NCI-H2171 (cell line): ENCODE results near the gene RPL13A.
A peak's percentile ranks its signal among the peaks of the same experiment; 100 is the strongest.
"Not testable (repeated sequence)": the region's sequence is repeated elsewhere in the genome, so short reads cannot be mapped to it uniquely, and the experiment has no call there.

Experiments used
- DNase-seq: peaks from one replicate; lab custom pipeline; 2025; lab: John Stamatoyannopoulos, UW

The RPL13A gene

DNA sequence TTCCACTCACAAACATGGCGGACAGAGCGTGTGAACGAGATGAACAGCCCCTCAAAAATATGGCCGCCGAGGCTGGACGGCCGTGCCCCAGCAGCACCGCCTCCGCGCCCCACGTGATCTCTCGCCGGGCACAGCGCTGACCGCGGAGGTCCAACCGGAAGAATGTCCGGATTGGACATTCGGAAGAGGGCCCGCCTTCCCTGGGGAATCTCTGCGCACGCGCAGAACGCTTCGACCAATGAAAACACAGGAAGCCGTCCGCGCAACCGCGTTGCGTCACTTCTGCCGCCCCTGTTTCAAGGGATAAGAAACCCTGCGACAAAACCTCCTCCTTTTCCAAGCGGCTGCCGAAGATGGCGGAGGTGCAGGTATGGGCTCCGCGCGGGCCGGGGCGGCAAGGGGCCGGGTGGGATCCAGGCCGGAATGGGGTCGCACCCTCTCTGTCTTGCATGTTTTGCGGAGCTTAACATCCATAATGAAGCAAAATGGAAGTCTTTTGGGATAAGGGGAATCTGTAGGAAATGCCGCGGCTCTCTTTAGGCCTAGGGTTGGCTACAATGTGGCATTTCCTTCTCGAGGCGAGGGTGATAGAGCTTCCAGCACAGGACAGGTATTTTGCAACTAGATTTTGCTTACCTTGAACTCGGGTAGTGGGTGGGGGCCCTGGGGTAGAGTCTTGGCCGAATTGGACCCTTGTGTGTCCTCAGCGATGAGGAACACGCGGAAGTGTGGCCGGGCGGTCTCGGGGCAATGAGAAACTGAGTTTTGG lies at the start of gene RPL13A:
Gene RPL13A, plus strand, starts transcription at position 332 of the 769 bp plus-strand sequence. Its CDS starts 22 bp downstream, at position 354.
- peak; percentile 99 for DNase-seq

GRCh38 chr19:49438261-49438660 lies 49.1 kb upstream of the RPL13A start:
- DNase-seq = peak; percentile 36

DNA sequence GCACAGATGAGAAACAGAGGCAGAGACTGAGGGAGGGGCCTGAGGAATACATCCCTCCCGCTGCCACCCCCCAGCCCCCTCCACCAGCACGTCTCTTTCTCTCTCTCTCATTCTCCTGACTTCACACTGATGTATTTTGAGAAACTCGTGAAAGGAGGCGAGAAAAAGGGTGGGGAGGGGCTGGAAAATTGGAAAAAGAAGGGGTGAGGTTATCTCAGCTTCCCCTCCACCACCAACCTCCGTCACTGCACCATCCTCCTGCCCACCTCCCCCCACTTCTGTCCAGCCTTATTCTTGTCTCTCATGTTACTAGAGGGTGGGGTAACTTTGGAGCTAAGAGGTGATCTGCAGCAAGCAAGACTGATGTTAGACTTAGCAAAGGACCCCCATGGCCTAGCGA lies 47.6 kb upstream of the RPL13A start:
- no peak for DNase-seq

DNA sequence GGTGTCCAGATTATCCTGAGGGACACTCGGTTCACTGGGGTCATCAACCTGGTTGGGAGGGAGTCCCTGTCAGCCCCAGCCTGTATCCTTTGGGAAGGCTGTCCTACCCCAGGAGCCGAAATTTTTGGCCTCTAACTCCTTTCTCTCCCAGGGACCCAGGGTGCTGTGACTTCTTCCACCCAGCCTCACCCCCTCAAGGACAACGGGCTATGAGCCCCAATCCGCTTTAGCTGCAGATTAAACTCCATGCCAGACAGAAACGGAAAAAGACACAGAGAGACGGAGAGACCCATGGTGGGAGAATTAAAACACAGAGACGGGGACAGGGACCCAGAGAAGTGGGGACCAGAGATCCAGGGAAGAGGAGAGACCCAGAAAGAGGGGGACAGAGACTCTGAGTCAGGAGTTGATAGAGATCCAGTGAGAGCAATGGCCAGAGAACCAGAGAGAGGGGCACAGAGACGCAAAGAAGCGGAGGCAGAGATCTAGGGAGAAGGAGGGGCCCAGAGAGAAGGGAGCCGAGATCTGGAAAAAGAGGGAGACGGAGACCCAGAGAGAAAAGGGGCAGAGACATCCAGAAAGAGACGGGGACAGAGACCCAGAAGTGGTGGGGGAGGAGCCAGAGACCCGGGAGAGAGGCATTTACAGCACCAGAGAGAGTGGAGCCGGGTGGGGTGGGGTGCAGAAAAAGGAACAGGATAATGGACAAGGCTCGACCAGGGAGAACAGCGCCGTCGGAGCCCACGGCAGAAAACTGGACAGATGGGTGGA lies 46.8 kb upstream of the RPL13A start:
- no peak for DNase-seq

GRCh38 chr19:49441210-49441959 lies 46.0 kb upstream of the RPL13A start, which contains the start of gene SLC17A7:
Gene SLC17A7 (minus strand): TSS chr19:49441527. CDS start chr19:49441379, 148 bp downstream.
- peak; percentile 75 for DNase-seq

- no peak for DNase-seq
Observed at GRCh38 chr19:49441960-49442350, 45.5 kb upstream of the RPL13A start.

- DNase-seq = peak; percentile 73
Observed at GRCh38 chr19:49442354-49442753, 45.1 kb upstream of the RPL13A start.

DNA sequence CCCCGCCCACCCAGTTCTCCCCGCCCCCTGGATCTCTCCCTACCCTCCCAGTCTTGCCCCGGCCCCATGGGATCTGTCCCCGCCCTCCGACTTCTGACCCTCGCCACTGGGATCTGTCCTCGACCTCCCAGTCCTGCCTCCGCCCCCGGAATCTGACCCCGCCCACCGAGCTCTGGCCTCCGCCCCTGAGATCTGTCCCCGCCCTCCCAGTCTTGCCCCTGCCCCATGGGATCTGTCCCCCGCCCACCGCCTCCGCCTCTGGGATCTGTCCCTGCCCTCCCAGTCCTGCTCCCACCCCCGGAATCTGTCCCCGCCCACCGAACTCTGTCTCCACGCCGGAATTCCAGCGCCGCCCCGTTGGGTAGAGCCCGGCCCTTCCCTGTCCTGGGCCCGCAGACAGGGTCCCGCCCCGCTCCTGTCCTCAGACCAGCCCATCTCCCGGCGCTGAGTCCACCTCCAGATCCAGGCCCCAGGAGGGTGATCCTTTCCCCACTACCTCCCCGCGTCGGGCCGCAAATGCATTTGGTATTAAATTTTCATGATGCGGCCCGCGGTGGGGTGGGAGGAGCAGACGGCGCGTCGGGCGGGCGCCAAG lies 44.5 kb upstream of the RPL13A start:
- peak; percentile 98 for DNase-seq

GRCh38 chr19:49443366-49444099 lies 43.9 kb upstream of the RPL13A start:
- peak; percentile 99 for DNase-seq

- DNase-seq = not testable (repeated sequence)
Observed at GRCh38 chr19:49444100-49444700, 43.2 kb upstream of the RPL13A start.

DNA sequence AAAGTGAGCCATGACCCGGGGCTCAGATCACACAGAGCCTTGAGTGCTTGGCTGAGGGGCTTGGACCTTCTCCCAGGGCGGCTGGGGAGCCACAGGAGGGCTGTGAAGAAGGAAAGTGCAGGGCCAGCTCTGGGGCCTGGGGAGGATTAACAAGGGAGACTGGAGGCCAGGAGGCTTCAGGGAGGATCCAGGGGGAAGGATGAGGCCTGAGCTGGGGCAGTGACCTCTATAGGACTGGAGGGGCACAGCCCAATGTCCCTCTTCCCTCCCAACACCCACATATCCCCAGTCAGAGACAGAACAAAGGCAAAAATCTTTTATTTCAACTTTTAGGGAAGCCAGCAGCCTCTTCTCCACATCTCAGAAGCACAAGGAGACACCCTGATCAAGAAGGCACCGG lies 41.4 kb upstream of the RPL13A start:
- DNase-seq = no peak

- no peak for DNase-seq
Observed at GRCh38 chr19:49447485-49448431, 39.6 kb upstream of the RPL13A start.

- no peak for DNase-seq
Observed at GRCh38 chr19:49448432-49448786, 39.0 kb upstream of the RPL13A start.

GRCh38 chr19:49450405-49450804 lies 37.0 kb upstream of the RPL13A start:
- DNase-seq = no peak

DNA sequence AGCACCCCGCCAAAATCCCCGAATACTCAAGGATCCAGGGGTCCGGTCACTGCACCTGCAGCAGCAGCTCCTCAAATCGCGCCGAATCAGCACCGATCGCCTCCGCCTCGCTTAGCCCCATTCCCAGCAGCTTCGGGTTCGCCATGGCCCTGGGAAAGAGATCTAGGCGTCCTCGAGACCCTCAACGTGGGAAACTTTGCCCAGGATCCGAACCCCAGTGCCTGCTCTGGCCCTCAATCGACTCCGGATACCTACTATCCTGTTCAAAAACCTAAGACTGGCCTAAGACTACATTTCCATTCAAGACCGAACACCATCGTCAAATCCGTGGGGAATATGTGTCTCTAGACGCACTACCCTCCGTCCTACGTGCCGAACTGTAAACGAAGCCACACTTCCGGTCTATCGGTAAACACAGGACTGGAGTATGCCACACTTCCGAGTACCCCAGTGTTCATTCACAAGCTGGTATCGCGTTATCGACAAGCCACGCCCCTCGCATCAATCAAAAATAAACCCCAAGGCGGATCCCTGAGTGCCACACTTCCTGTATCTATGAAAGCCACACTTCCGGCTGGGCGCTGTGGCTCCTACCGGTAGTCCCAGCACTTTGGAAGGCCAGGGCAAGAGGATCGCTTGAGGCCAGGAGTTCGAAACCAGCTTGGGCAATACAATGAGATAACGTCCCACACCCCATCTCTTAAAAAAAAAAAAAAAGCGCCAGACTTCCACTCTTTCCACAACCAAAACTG lies 35.8 kb upstream of the RPL13A start, which contains the start of gene PIH1D1:
Gene PIH1D1, minus strand, starts transcription at position 385 of the 752 bp plus-strand sequence. Its CDS starts 240 bp downstream, at position 145.
- DNase-seq = peak; percentile 99

DNA sequence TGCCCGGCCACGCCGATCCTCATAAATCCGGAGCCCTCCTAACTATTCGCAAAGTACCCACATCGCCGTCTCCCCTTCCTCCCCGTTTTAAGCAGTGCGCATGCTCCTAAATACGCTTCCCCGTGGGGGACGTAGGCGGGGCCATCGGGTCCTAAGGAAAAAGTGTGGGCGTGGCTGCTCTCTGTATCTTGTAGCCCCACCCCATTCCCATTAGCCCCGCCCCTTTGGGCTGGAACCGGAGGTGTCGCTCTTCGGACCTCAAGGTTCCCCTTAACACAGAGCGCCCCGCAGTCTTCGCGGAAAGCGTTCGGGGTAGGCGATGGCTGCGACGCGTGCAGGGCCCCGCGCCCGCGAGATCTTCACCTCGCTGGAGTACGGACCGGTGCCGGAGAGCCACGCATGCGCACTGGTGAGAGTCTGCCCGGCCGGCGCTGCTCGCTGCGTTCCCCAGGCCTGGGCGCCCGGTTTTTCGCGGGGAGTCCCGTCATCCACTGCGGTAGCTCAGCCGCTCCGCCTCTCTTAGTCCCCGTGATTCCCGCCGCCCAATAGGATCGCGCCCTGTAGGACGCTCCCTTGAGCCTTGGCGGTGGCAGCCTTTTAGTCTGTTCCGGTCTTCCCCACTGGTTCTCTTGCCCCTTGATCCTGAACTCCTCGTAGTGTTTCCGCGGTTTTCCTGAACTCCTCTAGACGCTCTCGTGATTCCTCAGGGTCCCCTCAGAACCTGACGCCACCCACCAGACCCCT lies 34.2 kb upstream of the RPL13A start, which contains the start of gene ALDH16A1:
Gene ALDH16A1, plus strand, starts transcription at position 213 of the 744 bp plus-strand sequence. Its CDS starts 107 bp downstream, at position 320.
- DNase-seq = peak; percentile 99

DNA sequence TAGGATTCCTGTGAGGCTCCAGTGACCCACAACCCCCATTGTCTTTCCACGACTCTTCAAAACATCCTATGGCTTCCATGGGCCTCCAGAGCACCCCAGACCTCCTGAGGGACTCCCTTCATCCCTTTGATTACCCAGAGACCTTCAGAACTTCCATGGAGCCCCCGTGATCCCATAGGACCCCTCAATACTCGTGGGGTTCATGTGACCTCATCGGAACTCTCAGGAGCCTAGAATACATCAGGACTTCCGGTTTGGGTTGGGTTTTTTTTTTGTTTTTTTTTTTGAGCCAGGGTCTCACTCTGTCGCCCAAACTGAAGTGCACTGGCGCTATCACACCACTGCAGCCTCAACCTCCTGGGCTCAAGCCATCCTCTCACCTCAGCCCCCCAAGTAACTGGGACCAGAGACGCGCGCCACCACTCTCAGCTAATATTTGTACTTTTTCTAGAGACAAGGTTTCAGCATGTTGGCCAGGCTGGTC lies 33.6 kb upstream of the RPL13A start:
- DNase-seq = no peak

DNA sequence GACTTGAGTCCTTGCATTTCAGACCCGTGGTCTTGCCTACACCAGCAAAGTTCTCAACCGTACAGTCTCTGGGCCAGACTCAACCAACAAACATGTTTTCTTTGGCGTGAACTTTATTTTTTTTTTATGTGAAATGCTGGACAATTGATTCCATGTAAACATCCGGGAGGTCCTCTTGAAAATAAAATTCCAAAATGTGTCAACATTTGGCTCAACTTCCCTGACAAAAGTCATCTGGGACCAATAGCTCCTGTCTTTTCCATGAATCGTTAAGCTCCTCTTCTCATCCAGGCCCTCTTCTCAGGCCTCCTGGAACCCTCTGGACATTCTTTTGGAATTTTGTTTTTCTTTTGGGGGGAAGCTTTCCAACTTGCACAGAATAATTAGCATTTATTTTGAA lies 31.6 kb upstream of the RPL13A start:
- no peak for DNase-seq
